GM23248 (cell line): ENCODE results near the gene CRY1.

Experiments
- EZH2 ChIP-seq: fragments of 200-600 bp; sonication (generic); IDR thresholded peaks from 2 replicates; pipeline ENCODE4 v1.6.1; 2018; ENCODE audit warnings: antibody characterized with exemption, mild to moderate bottlenecking; ENCODE audit not compliant: insufficient read depth, poor library complexity, severe bottlenecking
- EZH2phosphoT487 ChIP-seq: fragments of 200-600 bp; sonication (generic); IDR thresholded peaks from 2 replicates; pipeline ENCODE4 v1.6.1; 2018; ENCODE audit warnings: antibody characterized with exemption, moderate library complexity, mild to moderate bottlenecking, low read depth; ENCODE audit not compliant: insufficient read depth

DNA sequence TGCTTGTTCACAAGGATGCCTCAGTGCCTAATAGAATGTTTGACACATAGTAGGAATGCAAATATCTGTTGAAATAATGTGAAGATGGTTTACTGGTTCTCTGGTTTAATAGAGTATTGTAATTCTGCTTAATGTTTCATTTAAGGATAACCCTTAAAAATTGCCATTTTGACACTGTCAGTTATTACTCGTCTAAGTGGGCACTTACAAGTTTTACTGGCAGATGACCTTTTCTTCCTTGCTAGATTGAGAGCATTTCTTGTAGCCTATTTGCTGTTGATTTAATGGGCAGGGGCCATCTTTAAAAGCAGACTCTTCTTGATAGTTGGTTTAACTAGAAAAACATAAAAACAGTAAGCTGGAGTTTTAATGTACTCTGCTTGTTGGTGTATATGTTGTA lies 135.8 kb downstream of the CRY1 start:
- no peak for TF ChIP-seq EZH2
- TF ChIP-seq EZH2phosphoT487, result no peak
